ENCODE data around the gene MRTFA.

MRTFA gene

DNA sequence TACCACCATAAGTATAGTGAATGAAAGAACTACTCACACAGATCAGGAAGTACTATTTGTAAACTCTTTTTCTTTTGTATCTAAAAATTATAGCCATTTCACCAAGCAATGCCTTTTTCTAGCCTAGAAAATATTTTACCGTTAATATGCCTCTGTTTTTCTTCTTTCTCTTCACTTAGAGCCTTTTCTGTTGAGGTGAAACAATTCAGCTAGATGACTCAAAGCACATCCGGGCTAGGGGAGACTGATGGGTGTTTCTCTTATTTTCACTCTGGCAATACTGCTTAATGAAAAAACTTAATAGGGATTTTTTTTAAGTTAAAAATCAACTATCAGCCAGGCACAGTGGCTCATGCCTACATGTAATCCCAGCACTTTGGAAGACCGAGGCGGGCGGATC, 172.8 kb downstream of the MRTFA start:
- peaks cover 71 to 86% of the 10 kb centered on the region in 2 experiments for H3K4me1 ChIP-seq (ENCODE audit: control insufficient read depth in 1 of 2, insufficient read depth in 1 of 2, low read depth in 1 of 2, low read length in 1 of 2)
- no peaks in the 10 kb centered on the region for H3K9me3 ChIP-seq
- peak overlapping the region; percentile 74 to 88 for H3K4me3 ChIP-seq (ENCODE audit: low read depth in 1 of 2, low read length in 1 of 2)
- H3K27me3 ChIP-seq, result no peaks in the 10 kb centered on the region
- peaks cover 12% of the 10 kb centered on the region for H3K36me3 ChIP-seq
- TF ChIP-seq CTCF (IDR thresholded peaks at IDR 0.05), result no peak
- peak overlapping the region; percentile 98 for H3K27ac ChIP-seq

DNA sequence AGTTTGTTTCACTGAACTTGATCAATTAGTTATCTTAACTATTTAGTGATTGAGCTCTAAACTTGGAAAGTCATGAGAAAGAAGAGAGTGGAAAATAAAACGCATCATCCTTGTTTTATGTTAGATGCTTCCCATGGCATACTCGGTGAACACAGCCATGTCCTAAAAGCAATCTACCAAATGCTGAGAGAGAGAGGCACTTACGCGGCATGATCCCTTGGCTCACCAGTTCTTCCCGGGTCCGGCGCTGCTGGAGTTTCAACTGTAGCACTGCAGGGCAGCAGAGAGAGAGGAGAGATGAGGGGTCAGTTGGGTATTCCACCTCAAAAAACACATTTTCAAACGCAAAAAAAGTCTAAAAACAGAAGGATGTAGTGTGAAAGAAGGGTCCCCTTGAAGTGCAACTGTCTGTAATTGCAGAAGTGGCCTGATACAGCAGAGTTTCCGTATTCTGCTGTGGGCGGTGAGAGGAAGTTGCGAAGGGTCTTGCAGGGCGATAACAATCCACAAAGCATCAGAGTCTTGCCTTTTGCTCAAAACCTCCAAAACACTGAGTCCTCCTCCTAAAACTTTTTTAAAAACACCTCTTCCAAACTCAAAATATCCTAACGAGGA, 173.4 kb downstream of the MRTFA start:
- TF ChIP-seq CTCF (IDR thresholded peaks at IDR 0.05), result peak; percentile 33
- peaks cover 12% of the 10 kb centered on the region for H3K36me3 ChIP-seq
- peak overlapping the region; percentile 98 for H3K27ac ChIP-seq
- peak overlapping the region; percentile 74 to 88 for H3K4me3 ChIP-seq (ENCODE audit: low read depth in 1 of 2, low read length in 1 of 2)
- no peaks in the 10 kb centered on the region for H3K27me3 ChIP-seq
- peaks cover 76 to 86% of the 10 kb centered on the region in 2 experiments for H3K4me1 ChIP-seq (ENCODE audit: control insufficient read depth in 1 of 2, insufficient read depth in 1 of 2, low read depth in 1 of 2, low read length in 1 of 2)
- H3K9me3 ChIP-seq, result no peaks in the 10 kb centered on the region

DNA sequence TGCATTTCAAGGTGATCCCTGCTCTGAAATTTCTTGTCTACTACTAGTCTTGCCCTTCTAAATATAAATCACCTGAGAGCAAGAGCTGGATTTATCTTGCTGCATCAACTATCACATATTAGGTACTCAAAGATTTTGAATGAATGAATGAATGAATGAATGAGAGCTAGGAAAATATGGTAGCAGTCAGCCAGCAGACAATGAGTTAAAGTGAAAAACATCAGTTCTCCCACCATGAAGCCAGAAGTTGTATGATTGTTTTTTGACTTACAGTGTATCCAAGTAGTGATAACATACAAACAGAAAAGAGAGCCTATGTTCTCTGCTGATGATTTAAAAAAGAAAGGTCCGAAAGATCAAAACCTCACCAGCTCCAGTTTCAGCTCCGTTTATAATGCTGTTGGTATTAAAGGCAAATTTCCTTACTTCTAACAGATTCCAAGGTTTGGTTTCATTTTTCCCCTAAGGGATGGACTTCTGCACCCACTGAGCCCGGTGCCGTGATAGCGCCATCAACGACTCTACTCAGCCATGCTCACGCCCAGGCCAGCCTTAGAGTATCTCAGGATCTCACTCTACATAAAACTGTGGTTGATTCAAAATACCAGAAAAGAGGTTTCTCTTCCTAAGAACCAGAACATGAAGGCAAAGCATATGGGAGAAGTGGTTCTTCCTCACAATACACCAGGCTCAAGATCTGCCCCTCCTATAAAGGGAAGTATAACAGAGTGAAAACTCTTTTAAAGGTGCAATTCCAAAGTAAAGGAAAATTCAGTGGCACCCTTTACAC, 174.1 kb downstream of the MRTFA start:
- TF ChIP-seq CTCF (IDR thresholded peaks at IDR 0.05), result no peak
- Histone ChIP-seq H3K9me3 (no peaks in the 10 kb centered on the region), H3K36me3 (peaks cover 12% of the 10 kb centered on the region), H3K27me3 (no peaks in the 10 kb centered on the region), H3K4me1 (ENCODE audit: control insufficient read depth in 1 of 2, insufficient read depth in 1 of 2, low read depth in 1 of 2, low read length in 1 of 2) (peaks cover 83 to 86% of the 10 kb centered on the region in 2 experiments), H3K4me3 (ENCODE audit: low read depth in 1 of 2, low read length in 1 of 2) (peak overlapping the region; percentile 74 to 88), H3K27ac (peak overlapping the region; percentile 98)

DNA sequence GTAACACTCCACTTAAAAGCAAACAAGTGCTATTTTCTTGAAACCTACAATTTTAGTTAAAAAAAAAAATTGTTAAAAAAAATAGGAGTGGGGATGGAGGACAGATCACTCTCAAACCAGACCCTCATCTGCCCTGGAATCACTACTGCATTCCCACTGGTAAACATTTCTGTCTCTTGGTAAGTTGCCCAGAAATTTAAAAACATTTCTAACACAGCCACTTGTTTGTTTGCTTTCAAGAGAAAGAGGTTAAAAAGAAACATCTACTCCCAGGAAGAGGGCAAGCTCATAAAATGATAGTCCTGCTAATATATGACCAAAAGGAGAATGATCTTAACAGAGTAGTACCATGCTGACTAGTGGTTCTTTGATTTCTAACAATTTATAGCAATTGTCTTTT, 182.8 kb downstream of the MRTFA start:
- peak overlapping the region; percentile 22 to 37 for H3K4me3 ChIP-seq (ENCODE audit: low read depth in 1 of 2, low read length in 1 of 2)
- no peaks in the 10 kb centered on the region for H3K27me3 ChIP-seq
- peak overlapping the region; percentile 75 for H3K27ac ChIP-seq
- TF ChIP-seq CTCF (IDR thresholded peaks at IDR 0.05), result no peak
- H3K9me3 ChIP-seq, result no peaks in the 10 kb centered on the region
- peaks cover 12% of the 10 kb centered on the region for H3K36me3 ChIP-seq
- H3K4me1 ChIP-seq (ENCODE audit: control insufficient read depth in 1 of 2, insufficient read depth in 1 of 2, low read depth in 1 of 2, low read length in 1 of 2), result peaks cover 89 to 94% of the 10 kb centered on the region in 2 experiments

DNA sequence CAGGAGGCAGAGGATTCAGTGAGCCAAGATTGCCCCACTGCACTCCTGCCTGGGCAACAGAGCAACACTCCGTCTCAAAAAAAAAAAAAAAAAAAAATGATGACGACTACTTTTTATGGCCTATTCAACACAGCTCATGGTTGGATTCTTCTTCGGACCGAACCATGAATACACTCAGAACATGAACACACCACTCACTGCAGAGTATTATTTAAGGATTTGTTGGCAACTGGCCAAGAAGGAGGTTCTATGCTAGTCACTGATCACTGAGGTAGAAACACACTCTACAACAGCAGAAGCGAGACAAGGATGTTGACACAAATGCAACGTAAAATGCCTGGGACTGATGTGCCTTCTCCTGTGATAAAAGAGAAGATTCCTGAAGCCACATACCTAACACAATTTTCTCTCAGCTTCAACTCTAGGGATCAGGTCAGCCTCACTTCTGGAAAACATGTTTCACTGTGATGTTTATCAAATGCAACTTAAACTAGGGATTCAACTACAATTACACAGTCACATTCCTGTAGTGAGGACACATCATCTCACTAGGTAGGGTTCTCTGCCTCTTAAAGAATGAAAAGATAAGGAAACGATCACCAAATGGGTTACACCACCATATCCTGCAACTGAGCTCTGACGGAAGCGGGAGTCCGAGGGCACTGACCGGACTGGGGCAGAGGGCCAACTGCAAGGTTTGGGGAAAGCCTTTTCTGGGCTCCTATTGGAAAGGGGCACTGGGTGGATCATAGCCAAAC, 183.6 kb downstream of the MRTFA start:
- no peak for TF ChIP-seq CTCF (IDR thresholded peaks at IDR 0.05)
- H3K36me3 ChIP-seq, result peaks cover 14% of the 10 kb centered on the region
- peaks cover 88 to 94% of the 10 kb centered on the region in 2 experiments for H3K4me1 ChIP-seq (ENCODE audit: control insufficient read depth in 1 of 2, insufficient read depth in 1 of 2, low read depth in 1 of 2, low read length in 1 of 2)
- H3K27ac ChIP-seq, result peak overlapping the region; percentile 75
- no peaks in the 10 kb centered on the region for H3K9me3 ChIP-seq
- H3K4me3 ChIP-seq (ENCODE audit: low read depth in 1 of 2, low read length in 1 of 2), result peak overlapping the region; percentile 22 to 37
- no peaks in the 10 kb centered on the region for H3K27me3 ChIP-seq
